Chondrocyte (in vitro differentiated cells): ENCODE results near the gene BCAS4. TPM values are rescaled to one million over a fixed set of nuclear protein-coding genes. Genes with fewer than 3 reads are reported as not detected.

Experiments used
- DNase-seq: peaks from one replicate; pipeline ENCODE4 v3.0.0; 2021; ENCODE audit warnings: mixed read lengths, low spot score
- H3K27ac Mint-ChIP-seq: one replicate; pipeline ENCODE4 v1.8.0; 2021; ENCODE audit warnings: mild to moderate bottlenecking, moderate library complexity, mixed read lengths; ENCODE audit not compliant: unreplicated experiment
- H3K27me3 Mint-ChIP-seq: 2 replicates; pipeline ENCODE4 v1.8.0; 2021; ENCODE audit warnings: low read depth, mixed read lengths
- H3K36me3 Mint-ChIP-seq: 2 replicates; pipeline ENCODE4 v1.8.0; 2021; ENCODE audit warnings: low read depth, mixed read lengths
- H3K4me1 Mint-ChIP-seq: 2 replicates; pipeline ENCODE4 v1.8.0; 2021; ENCODE audit warnings: low read depth, mild to moderate bottlenecking, mixed read lengths
- H3K4me3 Mint-ChIP-seq: one replicate; pipeline ENCODE4 v1.8.0; 2021; ENCODE audit warnings: mild to moderate bottlenecking, moderate library complexity, mixed read lengths; ENCODE audit not compliant: unreplicated experiment
- H3K9me3 Mint-ChIP-seq: 2 replicates; pipeline ENCODE4 v1.8.0; 2021; ENCODE audit warnings: low read depth, mixed read lengths
- total RNA-seq: library from RNA; stranded (reverse); gene quantifications from 3 replicates; pipeline ENCODE4 v1.2.1, GENCODE V29; 2021
- TF ChIP-seq, protein P1 (sequence below): fragments of 200-600 bp; sonication (generic); IDR thresholded peaks from 2 replicates; pipeline ENCODE4 v1.5.0; 2021; ENCODE audit warnings: antibody characterized with exemption, mild to moderate bottlenecking, moderate library complexity

Gene BCAS4
- total RNA-seq, 1 donor from 2014 or later, result 7.6 TPM

- Mint-ChIP-seq H3K27me3 (no peaks in the 10 kb centered on the region), H3K9me3 (no peaks in the 10 kb centered on the region), H3K4me3 (no peak overlapping the region), H3K4me1 (peaks cover 27% of the 10 kb centered on the region), H3K27ac (peak overlapping the region; percentile 54), H3K36me3 (peaks cover 14% of the 10 kb centered on the region)
- no peak for DNase-seq
- TF ChIP-seq, protein P1, sequence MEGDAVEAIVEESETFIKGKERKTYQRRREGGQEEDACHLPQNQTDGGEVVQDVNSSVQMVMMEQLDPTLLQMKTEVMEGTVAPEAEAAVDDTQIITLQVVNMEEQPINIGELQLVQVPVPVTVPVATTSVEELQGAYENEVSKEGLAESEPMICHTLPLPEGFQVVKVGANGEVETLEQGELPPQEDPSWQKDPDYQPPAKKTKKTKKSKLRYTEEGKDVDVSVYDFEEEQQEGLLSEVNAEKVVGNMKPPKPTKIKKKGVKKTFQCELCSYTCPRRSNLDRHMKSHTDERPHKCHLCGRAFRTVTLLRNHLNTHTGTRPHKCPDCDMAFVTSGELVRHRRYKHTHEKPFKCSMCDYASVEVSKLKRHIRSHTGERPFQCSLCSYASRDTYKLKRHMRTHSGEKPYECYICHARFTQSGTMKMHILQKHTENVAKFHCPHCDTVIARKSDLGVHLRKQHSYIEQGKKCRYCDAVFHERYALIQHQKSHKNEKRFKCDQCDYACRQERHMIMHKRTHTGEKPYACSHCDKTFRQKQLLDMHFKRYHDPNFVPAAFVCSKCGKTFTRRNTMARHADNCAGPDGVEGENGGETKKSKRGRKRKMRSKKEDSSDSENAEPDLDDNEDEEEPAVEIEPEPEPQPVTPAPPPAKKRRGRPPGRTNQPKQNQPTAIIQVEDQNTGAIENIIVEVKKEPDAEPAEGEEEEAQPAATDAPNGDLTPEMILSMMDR, result no peak
Measured at GRCh38 chr20:50904067-50904570, 109.3 kb downstream of the BCAS4 start.

GRCh38 chr20:50909413-50909812 lies 114.6 kb downstream of the BCAS4 start:
- Mint-ChIP-seq H3K9me3 (no peaks in the 10 kb centered on the region), H3K27me3 (no peaks in the 10 kb centered on the region), H3K4me1 (peaks cover 60% of the 10 kb centered on the region), H3K4me3 (no peak overlapping the region), H3K27ac (peak overlapping the region; percentile 75), H3K36me3 (peaks cover 3% of the 10 kb centered on the region)
- TF ChIP-seq, protein P1, result no peak
- no peak for DNase-seq

DNA sequence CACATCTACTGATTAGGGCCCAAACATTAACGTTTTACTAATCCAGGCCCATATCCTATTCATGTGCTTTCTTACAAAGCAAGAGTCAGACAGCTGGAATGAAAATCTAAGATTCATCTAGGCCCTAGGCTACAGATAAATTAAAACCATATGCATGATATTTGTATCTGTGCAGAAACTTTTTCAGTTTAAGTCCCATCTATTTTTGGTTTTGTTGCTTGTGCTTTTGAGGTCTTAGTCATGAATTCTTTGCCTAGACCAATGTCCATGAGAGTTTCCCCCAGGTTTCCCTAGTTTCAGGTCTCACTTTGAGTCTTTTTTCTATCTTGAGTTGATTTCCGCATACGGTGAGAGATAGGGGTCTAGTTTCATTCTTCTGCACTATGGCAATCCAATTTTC lies 116.2 kb downstream of the BCAS4 start:
- Mint-ChIP-seq H3K9me3 (no peaks in the 10 kb centered on the region), H3K27ac (peak overlapping the region; percentile 55), H3K4me3 (no peak overlapping the region), H3K27me3 (no peaks in the 10 kb centered on the region), H3K36me3 (peaks cover 3% of the 10 kb centered on the region), H3K4me1 (peaks cover 66% of the 10 kb centered on the region)
- no peak for DNase-seq
- TF ChIP-seq, protein P1, result no peak

GRCh38 chr20:50911716-50912115 lies 116.9 kb downstream of the BCAS4 start:
- DNase-seq, result no peak
- TF ChIP-seq, protein P1, result no peak
- H3K27ac Mint-ChIP-seq, result peak overlapping the region; percentile 55
- H3K27me3 Mint-ChIP-seq, result no peaks in the 10 kb centered on the region
- peaks cover 3% of the 10 kb centered on the region for H3K36me3 Mint-ChIP-seq
- peaks cover 68% of the 10 kb centered on the region for H3K4me1 Mint-ChIP-seq
- H3K4me3 Mint-ChIP-seq, result no peak overlapping the region
- H3K9me3 Mint-ChIP-seq, result no peaks in the 10 kb centered on the region

GRCh38 chr20:50913690-50914375 lies 119.0 kb downstream of the BCAS4 start:
- Mint-ChIP-seq H3K9me3 (no peaks in the 10 kb centered on the region), H3K4me3 (no peak overlapping the region), H3K36me3 (peaks cover 2% of the 10 kb centered on the region), H3K27me3 (no peaks in the 10 kb centered on the region), H3K27ac (peak overlapping the region; percentile 46), H3K4me1 (peaks cover 77% of the 10 kb centered on the region)
- TF ChIP-seq, protein P1, result no peak
- DNase-seq, result no peak
